K562 (cell line): Measurements from ENCODE around the gene GPX7. TPM values are rescaled to one million over a fixed set of nuclear protein-coding genes. Genes with fewer than 3 reads are reported as not detected.

ENCODE experiments used
- ATF7 ChIP-seq: fragments of 450-650 bp; IDR thresholded peaks from 2 replicates; pipeline ENCODE4 v1.7.1; 2014; ENCODE audit warnings: mild to moderate bottlenecking, moderate library complexity
- C11orf30 ChIP-seq: fragments of 450-650 bp; IDR thresholded peaks from 2 replicates; pipeline ENCODE4 v1.6.1; 2016; ENCODE audit warnings: low read depth, mild to moderate bottlenecking
- ERF ChIP-seq: fragments of 450-650 bp; formaldehyde crosslinking; IDR thresholded peaks from 2 replicates; pipeline ENCODE4 v1.4.0; 2020; ENCODE audit warnings: mild to moderate bottlenecking, mixed read lengths
- GTF2F1 ChIP-seq: IDR thresholded peaks from 2 replicates; pipeline ENCODE4 v1.6.1; 2011; ENCODE audit warnings: low read depth, low read length, improper control_type of control experiment
- HNRNPK ChIP-seq: fragments of 200-400 bp; formaldehyde crosslinking; IDR thresholded peaks from one replicate; pipeline ENCODE4 v1.6.1; 2018; ENCODE audit warnings: mild to moderate bottlenecking, low read depth, low read length; ENCODE audit not compliant: poor library complexity, severe bottlenecking
- HSF4 ChIP-seq: fragments of 250-450 bp; sonication (Bioruptor Pico); IDR thresholded peaks from 2 replicates; pipeline ENCODE4 v2.1.2; 2022; ENCODE audit warnings: mild to moderate bottlenecking, moderate library complexity, borderline replicate concordance
- KAT7 ChIP-seq: sonication (generic); formaldehyde crosslinking; IDR thresholded peaks from 2 replicates; pipeline ENCODE4 v1.8.0; 2022; ENCODE audit warnings: missing genetic modification reagents, mild to moderate bottlenecking, borderline replicate concordance
- MEF2A ChIP-seq: IDR thresholded peaks from 2 replicates; pipeline ENCODE4 v1.6.1; 2011; ENCODE audit warnings: low read depth, mild to moderate bottlenecking, low read length, moderate library complexity; ENCODE audit not compliant: control insufficient read depth
- PCBP1 ChIP-seq: fragments of 200-400 bp; formaldehyde crosslinking; IDR thresholded peaks from 2 replicates; pipeline ENCODE4 v1.6.1; 2018; ENCODE audit warnings: mild to moderate bottlenecking, low read depth, low read length; ENCODE audit not compliant: poor library complexity, severe bottlenecking
- TAF1 ChIP-seq: IDR thresholded peaks from 2 replicates; pipeline ENCODE4 v1.6.1; 2011; ENCODE audit warnings: mild to moderate bottlenecking, low read length, moderate library complexity; ENCODE audit not compliant: insufficient read depth, control insufficient read depth, severe bottlenecking; ENCODE audit errors: extremely low read depth
- TEAD2 ChIP-seq: fragments of 450-650 bp; IDR thresholded peaks from 2 replicates; pipeline ENCODE4 v1.6.1; 2016; ENCODE audit warnings: missing genetic modification characterization, control low read depth, missing compliant biosample characterization
- ZNF282 ChIP-seq: sonication (generic); formaldehyde crosslinking; IDR thresholded peaks from 2 replicates; pipeline ENCODE4 v1.8.1; 2023; ENCODE audit warnings: missing genetic modification reagents
- ZSCAN29 ChIP-seq: fragments of 450-650 bp; IDR thresholded peaks from 2 replicates; pipeline ENCODE4 v1.6.1; 2017
- polyA plus RNA-seq, 8 experiments: library from polyadenylated mRNA; depleted of rRNA in 4 of 8; stranded (reverse) in 5 of 8; unstranded in 3 of 8; fragments of >200 nt; fragmentation: Nextera tagmentation in 2 of 8; fragmentation: Illumina TruSeq in 1 of 8; extraction: Ambion mirVana in 2 of 8; extraction: Trizol in 1 of 8; gene quantifications; 2 replicates each; pipeline versions ENCODE4 v1.2.1 to v1.2.3, GENCODE V29; 2011 to 2014; ENCODE audit warnings: inconsistent platforms in 1 of 8, missing spikeins in 1 of 8
- total RNA-seq, 7 experiments: library from RNA; depleted of rRNA in 6 of 7; stranded (reverse); fragments of >200 nt in 6 of 7; fragmentation: Illumina TruSeq in 2 of 7; extraction: Trizol in 2 of 7; gene quantifications; 2 replicates each; pipeline versions ENCODE4 v1.2.1 to v1.2.3, GENCODE V29; 2011 to 2021; ENCODE audit warnings: low replicate concordance in 1 of 7
- TF ChIP-seq, protein P1 (sequence below): sonication (generic); formaldehyde crosslinking; IDR thresholded peaks from 2 replicates; pipeline ENCODE4 v1.8.0; 2022; ENCODE audit warnings: missing genetic modification reagents, mild to moderate bottlenecking, borderline replicate concordance
- TF ChIP-seq, protein P2 (sequence below): fragments of 200-800 bp; sonication (Bioruptor generic); IDR thresholded peaks from 2 replicates; pipeline ENCODE4 v1.6.1; 2016; ENCODE audit warnings: missing genetic modification characterization, missing compliant biosample characterization
- TF ChIP-seq, protein P3 (sequence below): fragments of 250-450 bp; sonication (Bioruptor Pico); IDR thresholded peaks from 2 replicates; pipeline ENCODE4 v1.4.0; 2020

The GPX7 gene
- total and polyA plus RNA-seq, 9 of the 15 experiments (the other 6 are each of a cell fraction or from before 2014, with no cell fraction given) = 0.08 TPM; not detected in 8

DNA sequence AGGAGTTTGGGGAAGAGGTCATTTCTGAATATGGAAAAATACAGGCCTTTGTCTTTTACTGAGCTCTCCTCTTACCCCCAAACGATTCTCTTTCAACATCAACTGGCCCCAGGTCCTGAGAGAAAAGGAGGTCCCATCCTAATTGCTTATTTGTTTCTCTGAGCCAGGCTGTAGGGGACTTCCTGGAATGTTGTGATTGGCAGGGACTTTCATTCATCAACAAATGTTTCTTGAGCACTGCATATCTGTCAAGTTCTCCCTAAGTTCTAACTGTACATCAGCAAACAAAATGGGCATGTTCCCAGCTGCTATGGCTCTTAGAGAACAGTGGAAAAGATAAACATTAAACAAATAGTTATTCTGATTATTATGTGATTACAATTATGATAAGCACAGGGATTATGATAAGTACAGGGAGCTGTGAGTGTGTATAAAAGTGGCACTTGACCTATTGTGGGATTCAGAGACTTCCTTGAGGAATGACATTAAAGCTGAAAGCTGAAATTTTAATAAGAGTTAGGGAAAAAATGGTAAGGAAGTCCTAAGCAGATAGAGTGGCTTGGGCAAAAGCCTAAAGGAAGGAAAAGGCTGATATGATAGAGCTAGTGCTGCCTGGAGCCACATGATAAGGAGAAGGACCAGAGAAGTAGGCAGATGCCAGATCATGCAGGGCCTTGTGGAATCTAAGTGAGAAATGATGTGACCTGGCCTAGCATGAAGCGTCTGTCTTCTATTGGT lies 11.6 kb downstream of the GPX7 start (continued):
- TF ChIP-seq, protein P1, sequence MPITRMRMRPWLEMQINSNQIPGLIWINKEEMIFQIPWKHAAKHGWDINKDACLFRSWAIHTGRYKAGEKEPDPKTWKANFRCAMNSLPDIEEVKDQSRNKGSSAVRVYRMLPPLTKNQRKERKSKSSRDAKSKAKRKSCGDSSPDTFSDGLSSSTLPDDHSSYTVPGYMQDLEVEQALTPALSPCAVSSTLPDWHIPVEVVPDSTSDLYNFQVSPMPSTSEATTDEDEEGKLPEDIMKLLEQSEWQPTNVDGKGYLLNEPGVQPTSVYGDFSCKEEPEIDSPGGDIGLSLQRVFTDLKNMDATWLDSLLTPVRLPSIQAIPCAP = no peak
- no peak for TF ChIP-seq ZNF282 (CRISPR knock-in tag)
- TF ChIP-seq TEAD2 = no peak
- TF ChIP-seq PCBP1 = no peak
- TF ChIP-seq ERF (CRISPR knock-in tag) = no peak
- TF ChIP-seq TAF1 = no peak
- TF ChIP-seq MEF2A = 0 out of 2 replicates have a peak, but pooled peaks have one; percentile 35
- TF ChIP-seq GTF2F1 = no peak
- no peak for TF ChIP-seq HSF4 (CRISPR knock-in tag)
- TF ChIP-seq HNRNPK = no peak
- TF ChIP-seq C11orf30 = no peak
- TF ChIP-seq ATF7 = 0 out of 2 replicates have a peak, but pooled peaks have one; percentile 32
- TF ChIP-seq, protein P2, sequence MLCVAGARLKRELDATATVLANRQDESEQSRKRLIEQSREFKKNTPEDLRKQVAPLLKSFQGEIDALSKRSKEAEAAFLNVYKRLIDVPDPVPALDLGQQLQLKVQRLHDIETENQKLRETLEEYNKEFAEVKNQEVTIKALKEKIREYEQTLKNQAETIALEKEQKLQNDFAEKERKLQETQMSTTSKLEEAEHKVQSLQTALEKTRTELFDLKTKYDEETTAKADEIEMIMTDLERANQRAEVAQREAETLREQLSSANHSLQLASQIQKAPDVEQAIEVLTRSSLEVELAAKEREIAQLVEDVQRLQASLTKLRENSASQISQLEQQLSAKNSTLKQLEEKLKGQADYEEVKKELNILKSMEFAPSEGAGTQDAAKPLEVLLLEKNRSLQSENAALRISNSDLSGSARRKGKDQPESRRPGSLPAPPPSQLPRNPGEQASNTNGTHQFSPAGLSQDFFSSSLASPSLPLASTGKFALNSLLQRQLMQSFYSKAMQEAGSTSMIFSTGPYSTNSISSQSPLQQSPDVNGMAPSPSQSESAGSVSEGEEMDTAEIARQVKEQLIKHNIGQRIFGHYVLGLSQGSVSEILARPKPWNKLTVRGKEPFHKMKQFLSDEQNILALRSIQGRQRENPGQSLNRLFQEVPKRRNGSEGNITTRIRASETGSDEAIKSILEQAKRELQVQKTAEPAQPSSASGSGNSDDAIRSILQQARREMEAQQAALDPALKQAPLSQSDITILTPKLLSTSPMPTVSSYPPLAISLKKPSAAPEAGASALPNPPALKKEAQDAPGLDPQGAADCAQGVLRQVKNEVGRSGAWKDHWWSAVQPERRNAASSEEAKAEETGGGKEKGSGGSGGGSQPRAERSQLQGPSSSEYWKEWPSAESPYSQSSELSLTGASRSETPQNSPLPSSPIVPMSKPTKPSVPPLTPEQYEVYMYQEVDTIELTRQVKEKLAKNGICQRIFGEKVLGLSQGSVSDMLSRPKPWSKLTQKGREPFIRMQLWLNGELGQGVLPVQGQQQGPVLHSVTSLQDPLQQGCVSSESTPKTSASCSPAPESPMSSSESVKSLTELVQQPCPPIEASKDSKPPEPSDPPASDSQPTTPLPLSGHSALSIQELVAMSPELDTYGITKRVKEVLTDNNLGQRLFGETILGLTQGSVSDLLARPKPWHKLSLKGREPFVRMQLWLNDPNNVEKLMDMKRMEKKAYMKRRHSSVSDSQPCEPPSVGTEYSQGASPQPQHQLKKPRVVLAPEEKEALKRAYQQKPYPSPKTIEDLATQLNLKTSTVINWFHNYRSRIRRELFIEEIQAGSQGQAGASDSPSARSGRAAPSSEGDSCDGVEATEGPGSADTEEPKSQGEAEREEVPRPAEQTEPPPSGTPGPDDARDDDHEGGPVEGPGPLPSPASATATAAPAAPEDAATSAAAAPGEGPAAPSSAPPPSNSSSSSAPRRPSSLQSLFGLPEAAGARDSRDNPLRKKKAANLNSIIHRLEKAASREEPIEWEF = 0 out of 2 replicates have a peak, but pooled peaks have one; percentile 55
- TF ChIP-seq, protein P3, sequence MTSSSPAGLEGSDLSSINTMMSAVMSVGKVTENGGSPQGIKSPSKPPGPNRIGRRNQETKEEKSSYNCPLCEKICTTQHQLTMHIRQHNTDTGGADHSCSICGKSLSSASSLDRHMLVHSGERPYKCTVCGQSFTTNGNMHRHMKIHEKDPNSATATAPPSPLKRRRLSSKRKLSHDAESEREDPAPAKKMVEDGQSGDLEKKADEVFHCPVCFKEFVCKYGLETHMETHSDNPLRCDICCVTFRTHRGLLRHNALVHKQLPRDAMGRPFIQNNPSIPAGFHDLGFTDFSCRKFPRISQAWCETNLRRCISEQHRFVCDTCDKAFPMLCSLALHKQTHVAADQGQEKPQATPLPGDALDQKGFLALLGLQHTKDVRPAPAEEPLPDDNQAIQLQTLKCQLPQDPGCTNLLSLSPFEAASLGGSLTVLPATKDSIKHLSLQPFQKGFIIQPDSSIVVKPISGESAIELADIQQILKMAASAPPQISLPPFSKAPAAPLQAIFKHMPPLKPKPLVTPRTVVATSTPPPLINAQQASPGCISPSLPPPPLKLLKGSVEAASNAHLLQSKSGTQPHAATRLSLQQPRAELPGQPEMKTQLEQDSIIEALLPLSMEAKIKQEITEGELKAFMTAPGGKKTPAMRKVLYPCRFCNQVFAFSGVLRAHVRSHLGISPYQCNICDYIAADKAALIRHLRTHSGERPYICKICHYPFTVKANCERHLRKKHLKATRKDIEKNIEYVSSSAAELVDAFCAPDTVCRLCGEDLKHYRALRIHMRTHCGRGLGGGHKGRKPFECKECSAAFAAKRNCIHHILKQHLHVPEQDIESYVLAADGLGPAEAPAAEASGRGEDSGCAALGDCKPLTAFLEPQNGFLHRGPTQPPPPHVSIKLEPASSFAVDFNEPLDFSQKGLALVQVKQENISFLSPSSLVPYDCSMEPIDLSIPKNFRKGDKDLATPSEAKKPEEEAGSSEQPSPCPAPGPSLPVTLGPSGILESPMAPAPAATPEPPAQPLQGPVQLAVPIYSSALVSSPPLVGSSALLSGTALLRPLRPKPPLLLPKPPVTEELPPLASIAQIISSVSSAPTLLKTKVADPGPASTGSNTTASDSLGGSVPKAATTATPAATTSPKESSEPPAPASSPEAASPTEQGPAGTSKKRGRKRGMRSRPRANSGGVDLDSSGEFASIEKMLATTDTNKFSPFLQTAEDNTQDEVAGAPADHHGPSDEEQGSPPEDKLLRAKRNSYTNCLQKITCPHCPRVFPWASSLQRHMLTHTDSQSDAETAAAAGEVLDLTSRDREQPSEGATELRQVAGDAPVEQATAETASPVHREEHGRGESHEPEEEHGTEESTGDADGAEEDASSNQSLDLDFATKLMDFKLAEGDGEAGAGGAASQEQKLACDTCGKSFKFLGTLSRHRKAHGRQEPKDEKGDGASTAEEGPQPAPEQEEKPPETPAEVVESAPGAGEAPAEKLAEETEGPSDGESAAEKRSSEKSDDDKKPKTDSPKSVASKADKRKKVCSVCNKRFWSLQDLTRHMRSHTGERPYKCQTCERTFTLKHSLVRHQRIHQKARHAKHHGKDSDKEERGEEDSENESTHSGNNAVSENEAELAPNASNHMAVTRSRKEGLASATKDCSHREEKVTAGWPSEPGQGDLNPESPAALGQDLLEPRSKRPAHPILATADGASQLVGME = no peak
- TF ChIP-seq KAT7 (CRISPR knock-in tag) = no peak
- TF ChIP-seq ZSCAN29 = no peak
